ENCODE measurements around the gene GALNT7.

DNA sequence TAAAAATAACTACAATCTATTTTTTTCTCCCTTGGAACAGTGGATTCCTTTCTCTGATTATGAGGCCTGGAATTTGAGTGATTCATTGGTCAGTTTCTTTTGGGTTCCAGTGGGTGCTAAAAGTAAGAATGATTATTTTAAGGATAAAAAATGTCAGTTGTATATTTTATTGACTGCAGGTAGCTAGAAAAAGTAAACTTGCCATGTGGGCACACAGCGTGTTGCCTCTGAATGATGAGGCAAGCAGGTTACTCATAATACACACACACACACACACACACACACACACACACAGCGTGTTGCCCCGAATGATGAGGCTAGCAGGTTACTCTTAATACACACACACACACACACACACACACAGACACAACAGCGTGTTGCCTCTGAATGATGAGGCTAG is 13.8 kb downstream of the GALNT7 start:
- TF ChIP-seq POLR2A (IDR thresholded peaks at IDR 0.05) = no peak
- TF ChIP-seq, protein P1, sequence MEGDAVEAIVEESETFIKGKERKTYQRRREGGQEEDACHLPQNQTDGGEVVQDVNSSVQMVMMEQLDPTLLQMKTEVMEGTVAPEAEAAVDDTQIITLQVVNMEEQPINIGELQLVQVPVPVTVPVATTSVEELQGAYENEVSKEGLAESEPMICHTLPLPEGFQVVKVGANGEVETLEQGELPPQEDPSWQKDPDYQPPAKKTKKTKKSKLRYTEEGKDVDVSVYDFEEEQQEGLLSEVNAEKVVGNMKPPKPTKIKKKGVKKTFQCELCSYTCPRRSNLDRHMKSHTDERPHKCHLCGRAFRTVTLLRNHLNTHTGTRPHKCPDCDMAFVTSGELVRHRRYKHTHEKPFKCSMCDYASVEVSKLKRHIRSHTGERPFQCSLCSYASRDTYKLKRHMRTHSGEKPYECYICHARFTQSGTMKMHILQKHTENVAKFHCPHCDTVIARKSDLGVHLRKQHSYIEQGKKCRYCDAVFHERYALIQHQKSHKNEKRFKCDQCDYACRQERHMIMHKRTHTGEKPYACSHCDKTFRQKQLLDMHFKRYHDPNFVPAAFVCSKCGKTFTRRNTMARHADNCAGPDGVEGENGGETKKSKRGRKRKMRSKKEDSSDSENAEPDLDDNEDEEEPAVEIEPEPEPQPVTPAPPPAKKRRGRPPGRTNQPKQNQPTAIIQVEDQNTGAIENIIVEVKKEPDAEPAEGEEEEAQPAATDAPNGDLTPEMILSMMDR (IDR thresholded peaks at IDR 0.05) = no peak
